NCI-H345 treated with DMSO at 0.1 percent for 48 hours (cell line): ENCODE data around the gene GPR3.
"Not testable (repeated sequence)": the region's sequence is repeated elsewhere in the genome, so short reads cannot be mapped to it uniquely, and the experiment has no call there.

Source experiments
- DNase-seq: peaks from one replicate; lab custom pipeline; 2025; ENCODE audit not compliant: unreplicated experiment; lab: John Stamatoyannopoulos, UW

Gene GPR3

GRCh38 chr1:27418326-27419185 lies 26.1 kb downstream of the GPR3 start:
- no peak for DNase-seq

- DNase-seq, result no peak
These were observed 31.3 kb downstream of the GPR3 start for GRCh38 chr1:27423709-27424108.

GRCh38 chr1:27427329-27427728 lies 34.9 kb downstream of the GPR3 start:
- DNase-seq, result no peak

- DNase-seq, result no peak
These were observed 35.4 kb downstream of the GPR3 start for GRCh38 chr1:27427816-27428315.

- no peak for DNase-seq
These were observed 36.0 kb downstream of the GPR3 start for GRCh38 chr1:27428316-27429028.

- no peak for DNase-seq
These were observed 36.6 kb downstream of the GPR3 start for GRCh38 chr1:27429029-27429425.

- no peak for DNase-seq
These were observed 38.6 kb downstream of the GPR3 start for GRCh38 chr1:27430903-27431600.

GRCh38 chr1:27431601-27431940 lies 39.1 kb downstream of the GPR3 start:
- DNase-seq, result no peak

GRCh38 chr1:27432725-27433124 lies 40.3 kb downstream of the GPR3 start:
- not testable (repeated sequence) for DNase-seq

- no peak for DNase-seq
These were observed 41.3 kb downstream of the GPR3 start for GRCh38 chr1:27433706-27434105.

GRCh38 chr1:27435566-27436203 lies 43.3 kb downstream of the GPR3 start:
- DNase-seq, result no peak

GRCh38 chr1:27436204-27437159 lies 44.1 kb downstream of the GPR3 start:
- DNase-seq, result no peak

- no peak for DNase-seq
These were observed 46.2 kb downstream of the GPR3 start for GRCh38 chr1:27438621-27439061.

GRCh38 chr1:27439150-27439549 lies 46.7 kb downstream of the GPR3 start:
- DNase-seq, result no peak

GRCh38 chr1:27444632-27445031 lies 52.2 kb downstream of the GPR3 start:
- no peak for DNase-seq
